CD4-positive, alpha-beta T cell treated with Interleukin-6 at 100 ng/mL for 8 hours (primary cell): ENCODE data around the gene ESPL1.

Experiments
- DNase-seq: peaks from one replicate; pipeline ENCODE4 v3.0.0-alpha.2; 2020; ENCODE audit warnings: mixed read lengths, low spot score

Gene ESPL1

GRCh38 chr12:53231921-53232645 lies 36.0 kb upstream of the ESPL1 start, which contains the start of gene RARG:
Gene RARG (minus strand): TSS chr12:53232209. CDS start chr12:53227545, 4,664 bp downstream.
- peak; percentile 72 for DNase-seq

- DNase-seq = peak; percentile 50
Measured at GRCh38 chr12:53232646-53233461, 35.2 kb upstream of the ESPL1 start.

GRCh38 chr12:53233671-53234121 lies 34.4 kb upstream of the ESPL1 start:
- no peak for DNase-seq

- DNase-seq = no peak
Measured at GRCh38 chr12:53234271-53234914, 33.7 kb upstream of the ESPL1 start.

GRCh38 chr12:53235164-53235563 lies 32.9 kb upstream of the ESPL1 start:
- DNase-seq = no peak

- no peak for DNase-seq
Measured at GRCh38 chr12:53235742-53236442, 32.2 kb upstream of the ESPL1 start.

- DNase-seq = peak; percentile 68
Measured at GRCh38 chr12:53236443-53237111, 31.5 kb upstream of the ESPL1 start.

GRCh38 chr12:53239643-53240258 lies 28.3 kb upstream of the ESPL1 start:
- DNase-seq = no peak

- DNase-seq = no peak
Measured at GRCh38 chr12:53241623-53242412, 26.3 kb upstream of the ESPL1 start.

GRCh38 chr12:53244337-53244736 lies 23.8 kb upstream of the ESPL1 start:
- no peak for DNase-seq

- DNase-seq = no peak
Measured at GRCh38 chr12:53245286-53245685, 22.8 kb upstream of the ESPL1 start.

GRCh38 chr12:53251477-53252348 lies 16.4 kb upstream of the ESPL1 start:
- peak; percentile 66 for DNase-seq

GRCh38 chr12:53252349-53252916 lies 15.7 kb upstream of the ESPL1 start:
- no peak for DNase-seq

GRCh38 chr12:53253298-53253697 lies 14.8 kb upstream of the ESPL1 start:
- no peak for DNase-seq

- DNase-seq = no peak
Measured at GRCh38 chr12:53254816-53255545, 13.1 kb upstream of the ESPL1 start.

GRCh38 chr12:53255996-53256395 lies 12.1 kb upstream of the ESPL1 start:
- DNase-seq = no peak

- no peak for DNase-seq
Measured at GRCh38 chr12:53258541-53259539, 9.3 kb upstream of the ESPL1 start.
